Body of pancreas (tissue), 4 donors: ENCODE data around the gene DNAJC1. TPM values are rescaled to one million over a fixed set of nuclear protein-coding genes. Genes with fewer than 3 reads are reported as not detected.

Experiments used
- ATAC-seq: fragments of 150-250 bp; one replicate; pipeline ENCODE4 v1.9.1; 2016
- DNase-seq, 4 donors: peaks; one replicate each; pipeline ENCODE4 v3.0.0-alpha.2; 2019
- H3K27ac ChIP-seq, 4 donors: fragments of 200-600 bp; sonication (generic); 1 replicate in 3 of 4; 2 replicates in 1 of 4; pipeline versions ENCODE4 v1.5.1 to v1.6.1; 2016 to 2019; ENCODE audit warnings: mild to moderate bottlenecking in 1 of 4, mixed read lengths in 1 of 4, moderate library complexity in 1 of 4
- H3K27me3 ChIP-seq, 2 donors: fragments of 200-600 bp; sonication (generic); one replicate each; pipeline ENCODE4 v1.6.0; 2016; ENCODE audit warnings: mild to moderate bottlenecking in 1 of 2
- H3K36me3 ChIP-seq, 2 donors: fragments of 200-600 bp; sonication (generic); replicated peaks in 1 of 2; 2 replicates each; pipeline ENCODE4 v1.5.1; 2016; ENCODE audit warnings: low read depth in 2 of 2; ENCODE audit not compliant: insufficient read depth in 1 of 2
- H3K4me1 ChIP-seq: fragments of 200-600 bp; sonication (generic); one replicate; pipeline ENCODE4 v1.6.0; 2016
- H3K4me3 ChIP-seq, 2 donors: fragments of 200-600 bp; sonication (generic); 1 replicate in 1 of 2; 2 replicates in 1 of 2; pipeline ENCODE4 v1.5.1; 2016 to 2019
- H3K9me3 ChIP-seq, 3 donors: fragments of 200-600 bp; sonication (generic); 1 replicate in 2 of 3; 2 replicates in 1 of 3; pipeline ENCODE4 v1.5.1; 2016
- CTCF ChIP-seq, 7 experiments: fragments of 450-650 bp in 4 of 7; fragments of 200-600 bp in 3 of 7; sonication (generic) in 3 of 7; IDR thresholded peaks; one replicate each; pipeline ENCODE4 v1.5.1; 2016 to 2019; ENCODE audit warnings: antibody characterized with exemption in 7 of 7
- POLR2A ChIP-seq, 3 donors: fragments of 450-650 bp; IDR thresholded peaks; one replicate each; pipeline ENCODE4 v1.6.1; 2016; ENCODE audit warnings: antibody characterized with exemption in 3 of 3, mild to moderate bottlenecking in 2 of 3
- WGBS, 2 donors: methylation state at CpG; one replicate each; pipeline ENCODE4 v1.1.5; 2017; 5-methylcytosine and 5-hydroxymethylcytosine counted together
- intact Hi-C: fragments of 100-400 bp; cut with DNase I; formaldehyde crosslinking; loops from one replicate; pipeline ENCODE4 v1.15.1; 2023
- total RNA-seq, 2 donors: library from RNA; depleted of rRNA; stranded (reverse); fragments of >200 nt; gene quantifications; one replicate each; pipeline ENCODE4 v1.1.0, GENCODE V29; 2016

The DNAJC1 gene
- total RNA-seq, 2 donors from 2014 or later = 45.7 to 90.3 TPM

GRCh38 chr10:21929070-21929469 lies 74.5 kb downstream of the DNAJC1 start:
- H3K9me3 ChIP-seq = no peaks in the 10 kb centered on the region
- TF ChIP-seq POLR2A (IDR thresholded peaks at IDR 0.05) (no peak), CTCF (IDR thresholded peaks at IDR 0.05) (no peak)
- H3K27me3 ChIP-seq = no peaks in the 10 kb centered on the region
- H3K36me3 ChIP-seq = no peaks in the 10 kb centered on the region
- no peak overlapping the region for H3K27ac ChIP-seq
- 93 to 97% methylated on average over 2 of the region's 2 CpGs for WGBS, 2 donors
- peaks cover 7% of the 10 kb centered on the region for H3K4me1 ChIP-seq
- H3K4me3 ChIP-seq = no peak overlapping the region
- ATAC-seq = no peak
- DNase-seq = no peak
- intact Hi-C loops = no loop called here

- H3K4me1 ChIP-seq = peaks cover 7% of the 10 kb centered on the region
- no peaks in the 10 kb centered on the region for H3K36me3 ChIP-seq
- no peak for DNase-seq
- WGBS, 2 donors = 91 to 95% methylated on average over 4 of the region's 4 CpGs
- ATAC-seq = no peak
- TF ChIP-seq CTCF (IDR thresholded peaks at IDR 0.05) (no peak), POLR2A (IDR thresholded peaks at IDR 0.05) (no peak)
- H3K27ac ChIP-seq = no peak overlapping the region
- no peaks in the 10 kb centered on the region for H3K27me3 ChIP-seq
- H3K4me3 ChIP-seq = no peak overlapping the region
- H3K9me3 ChIP-seq = no peaks in the 10 kb centered on the region
- intact Hi-C loops = no loop called here
These were observed 75.7 kb downstream of the DNAJC1 start for GRCh38 chr10:21927631-21928353.

GRCh38 chr10:21926949-21927348 lies 76.6 kb downstream of the DNAJC1 start:
- intact Hi-C loops = no loop called here
- Histone ChIP-seq H3K9me3 (no peaks in the 10 kb centered on the region), H3K27me3 (no peaks in the 10 kb centered on the region), H3K4me3 (no peak overlapping the region), H3K4me1 (peaks cover 7% of the 10 kb centered on the region), H3K36me3 (no peaks in the 10 kb centered on the region), H3K27ac (no peak overlapping the region)
- TF ChIP-seq CTCF (IDR thresholded peaks at IDR 0.05) (no peak), POLR2A (IDR thresholded peaks at IDR 0.05) (no peak)
- ATAC-seq = no peak
- 48 to 52% methylated on average over 2 of the region's 2 CpGs for WGBS, 2 donors
- DNase-seq = peak in 2 of 4 donors; percentile 7 to 22

GRCh38 chr10:21926358-21926925 lies 77.1 kb downstream of the DNAJC1 start:
- intact Hi-C loops = no loop called here
- DNase-seq = no peak

More at GRCh38 chr10:21926358-21926925, 77.1 kb downstream of the DNAJC1 start:
- no peaks in the 10 kb centered on the region for H3K9me3 ChIP-seq
- H3K4me1 ChIP-seq = peaks cover 7% of the 10 kb centered on the region
- no peaks in the 10 kb centered on the region for H3K27me3 ChIP-seq
- H3K36me3 ChIP-seq = no peaks in the 10 kb centered on the region
- TF ChIP-seq POLR2A (IDR thresholded peaks at IDR 0.05) (no peak), CTCF (IDR thresholded peaks at IDR 0.05) (no peak)
- no peak for ATAC-seq
- H3K4me3 ChIP-seq = no peak overlapping the region
- no peak overlapping the region for H3K27ac ChIP-seq
